ENCODE results near the gene PIGZ.

Gene PIGZ

DNA sequence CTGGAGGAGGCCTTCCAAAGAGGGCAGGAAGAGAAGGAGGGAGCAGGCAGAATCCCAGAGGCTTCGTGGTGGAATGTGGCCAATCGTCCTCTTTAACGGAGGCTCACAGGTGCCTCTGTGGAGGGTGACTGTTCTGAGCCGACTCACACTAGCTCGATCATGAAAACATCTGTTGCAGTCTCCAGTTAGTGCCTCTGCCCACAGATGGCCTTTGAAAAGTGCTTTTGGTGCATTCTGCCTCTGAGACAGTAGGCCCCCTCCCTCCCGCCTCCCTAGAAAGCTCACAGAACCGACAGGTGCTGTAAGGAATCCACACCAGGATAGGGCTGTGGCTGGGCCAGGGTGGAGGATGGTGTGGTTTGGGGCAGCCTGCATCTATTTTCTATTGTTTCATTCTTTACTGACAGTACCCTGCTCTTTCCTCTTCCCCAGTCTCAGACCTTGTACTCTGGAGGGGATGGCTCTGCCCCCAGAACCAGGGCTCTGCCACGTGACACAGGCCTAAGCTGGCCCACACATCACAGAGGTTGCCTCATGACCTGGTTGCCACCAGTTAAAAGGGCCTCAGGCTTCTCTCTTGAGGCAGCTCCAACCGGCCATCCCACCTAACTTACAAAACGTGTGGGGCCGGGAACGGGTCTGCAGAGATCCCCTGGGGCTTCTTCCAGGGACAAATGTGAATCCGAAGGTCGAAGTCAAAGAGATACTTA lies 27.2 kb upstream of the PIGZ start:
- Mint-ChIP-seq H3K36me3 (ENCODE audit: low read depth) (no peaks in the 10 kb centered on the region), H3K4me1 (ENCODE audit: low read depth) (no peaks in the 10 kb centered on the region), H3K27me3 (ENCODE audit: low read depth) (no peaks in the 10 kb centered on the region), H3K9me3 (no peaks in the 10 kb centered on the region), H3K4me3 (no peak overlapping the region), H3K27ac (no peak overlapping the region)
- DNase-seq (ENCODE audit: low spot score) = no peak

DNA sequence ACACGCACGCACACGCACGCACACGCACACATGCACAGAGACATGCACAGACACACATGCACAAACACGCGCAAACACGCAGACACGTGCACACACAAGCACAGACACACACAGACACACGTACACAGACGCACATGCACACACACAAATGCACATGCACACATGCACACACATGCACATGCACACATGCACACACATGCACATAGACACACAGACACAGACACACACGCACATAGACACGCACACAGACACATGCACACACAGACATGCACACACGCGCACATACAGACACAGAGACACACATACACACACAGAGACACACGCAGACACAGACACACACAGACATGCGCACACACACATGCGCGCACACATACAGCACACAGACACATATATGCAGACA lies 26.4 kb upstream of the PIGZ start:
- Mint-ChIP-seq H3K4me1 (ENCODE audit: low read depth) (no peaks in the 10 kb centered on the region), H3K36me3 (ENCODE audit: low read depth) (no peaks in the 10 kb centered on the region), H3K27me3 (ENCODE audit: low read depth) (no peaks in the 10 kb centered on the region), H3K9me3 (no peaks in the 10 kb centered on the region), H3K27ac (no peak overlapping the region), H3K4me3 (no peak overlapping the region)
- DNase-seq (ENCODE audit: low spot score) = no peak

DNA sequence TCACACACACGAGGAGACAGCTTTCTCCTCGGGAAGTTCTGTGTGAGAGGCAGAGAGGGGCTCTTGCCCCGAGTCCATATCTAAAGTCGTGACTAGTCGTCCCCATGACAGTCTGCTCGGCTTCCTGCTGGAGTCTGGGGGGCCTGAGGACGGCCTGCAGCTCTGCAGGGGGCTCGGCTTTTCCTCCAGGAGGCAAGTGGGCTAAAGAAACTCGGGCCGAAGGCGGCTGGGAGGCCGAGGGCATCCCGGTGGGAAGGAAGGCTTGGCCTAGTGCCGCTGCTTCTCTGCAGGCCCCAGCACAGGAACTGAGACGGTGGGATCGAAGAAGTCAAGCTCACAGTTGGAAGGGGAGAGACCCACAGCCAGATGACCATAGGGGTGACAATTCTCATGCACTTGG lies 25.4 kb upstream of the PIGZ start:
- Mint-ChIP-seq H3K36me3 (ENCODE audit: low read depth) (no peaks in the 10 kb centered on the region), H3K4me3 (no peak overlapping the region), H3K27ac (no peak overlapping the region), H3K9me3 (no peaks in the 10 kb centered on the region), H3K4me1 (ENCODE audit: low read depth) (no peaks in the 10 kb centered on the region), H3K27me3 (ENCODE audit: low read depth) (no peaks in the 10 kb centered on the region)
- DNase-seq (ENCODE audit: low spot score) = no peak

DNA sequence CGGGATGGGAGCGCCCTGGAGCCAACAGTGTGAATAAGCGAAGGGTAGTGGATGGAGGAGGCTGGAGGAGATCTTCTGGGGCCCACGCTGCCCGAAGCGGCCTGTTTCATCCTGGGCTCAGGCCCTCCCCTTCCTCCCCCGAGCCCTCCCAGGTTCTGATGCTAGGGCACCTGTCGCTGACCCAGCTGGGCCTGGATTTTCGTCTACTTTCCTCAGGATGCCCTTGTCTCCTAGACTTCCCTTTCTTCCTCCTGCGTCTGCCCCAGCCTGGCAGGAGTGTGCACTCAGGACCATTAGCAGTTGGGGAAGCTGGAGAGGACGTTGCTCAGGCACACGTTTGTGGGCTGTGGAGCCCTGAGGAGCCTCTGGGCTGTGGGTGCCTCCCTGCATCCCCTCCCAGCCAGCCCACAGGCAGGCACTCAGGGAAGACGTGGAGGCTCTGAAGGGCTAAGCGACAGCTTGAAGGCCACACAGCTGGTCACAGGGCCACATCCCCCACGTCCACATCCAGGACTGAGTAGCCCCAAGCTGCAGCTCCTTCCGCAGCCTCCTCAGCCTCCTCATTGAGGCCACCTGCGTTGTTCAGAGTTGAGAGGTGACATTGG lies 23.9 kb upstream of the PIGZ start:
- no peak overlapping the region for H3K4me3 Mint-ChIP-seq
- H3K4me1 Mint-ChIP-seq (ENCODE audit: low read depth) = no peaks in the 10 kb centered on the region
- H3K27me3 Mint-ChIP-seq (ENCODE audit: low read depth) = no peaks in the 10 kb centered on the region
- H3K9me3 Mint-ChIP-seq = no peaks in the 10 kb centered on the region
- no peaks in the 10 kb centered on the region for H3K36me3 Mint-ChIP-seq (ENCODE audit: low read depth)
- H3K27ac Mint-ChIP-seq = no peak overlapping the region
- DNase-seq (ENCODE audit: low spot score) = no peak

DNA sequence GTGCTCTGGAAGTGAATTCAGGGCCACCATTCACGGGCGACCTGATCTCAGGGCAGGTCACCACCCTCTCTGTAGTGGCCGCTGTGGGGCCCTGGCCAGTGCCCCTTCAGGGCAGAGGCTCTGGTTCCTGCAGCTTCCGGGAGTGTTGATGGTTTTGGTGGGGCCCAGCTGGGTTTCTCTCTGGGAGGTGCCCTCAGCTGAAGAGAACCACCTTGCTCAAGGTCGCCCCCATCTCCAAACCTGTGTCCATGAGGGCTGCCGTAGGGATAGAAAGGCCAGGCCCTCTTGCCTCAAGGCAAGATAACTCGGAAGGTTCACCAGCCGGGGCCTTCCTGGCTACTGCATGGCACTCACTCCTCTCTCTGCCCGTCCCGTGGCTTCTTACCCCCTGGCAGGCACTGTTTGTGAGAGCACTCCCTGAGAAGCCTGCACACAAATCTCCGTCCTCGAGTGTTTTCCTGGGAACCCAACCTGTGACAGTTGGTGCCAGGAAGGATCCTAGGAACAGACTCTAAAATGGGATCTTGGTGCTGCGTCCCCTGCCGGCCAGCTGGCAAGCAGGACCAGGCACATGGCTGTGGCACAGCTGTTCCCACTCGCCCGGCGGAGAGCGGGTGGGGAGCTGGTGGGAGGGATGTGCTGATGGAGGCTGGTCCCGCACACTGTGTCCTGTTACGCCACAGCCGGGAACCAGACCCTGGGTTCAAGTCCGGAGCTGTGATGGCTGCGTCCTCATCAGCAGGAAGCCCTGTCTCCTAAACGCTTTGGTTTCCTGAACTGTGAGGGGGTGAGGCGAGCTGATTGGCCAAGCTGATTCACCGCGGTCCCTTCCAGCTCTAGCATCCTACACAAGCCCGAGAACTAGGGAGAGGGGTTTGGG lies 23.2 kb upstream of the PIGZ start:
- Mint-ChIP-seq H3K4me1 (ENCODE audit: low read depth) (no peaks in the 10 kb centered on the region), H3K9me3 (no peaks in the 10 kb centered on the region), H3K27me3 (ENCODE audit: low read depth) (peaks cover under 1% of the 10 kb centered on the region), H3K36me3 (ENCODE audit: low read depth) (no peaks in the 10 kb centered on the region), H3K4me3 (no peak overlapping the region), H3K27ac (no peak overlapping the region)
- DNase-seq (ENCODE audit: low spot score) = no peak

DNA sequence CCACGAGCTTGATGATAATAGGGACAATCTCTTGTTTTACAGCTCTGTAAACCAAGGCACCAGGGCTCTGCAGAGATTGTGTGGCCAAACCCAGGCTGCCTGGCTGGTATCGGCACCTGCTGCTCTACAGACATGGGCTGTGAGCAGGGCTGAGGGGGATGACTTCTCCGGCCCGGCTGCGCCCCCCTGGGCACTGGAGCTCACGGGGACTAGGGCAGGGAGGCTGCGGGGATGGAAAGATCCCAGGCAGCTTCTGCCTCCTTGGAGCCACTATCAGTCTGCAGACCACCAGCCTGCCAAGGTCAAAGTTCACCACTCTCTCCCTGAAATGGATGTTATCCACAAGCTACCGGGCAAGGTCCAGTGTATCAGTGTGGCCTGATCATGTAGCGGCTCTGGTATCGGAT lies 22.0 kb upstream of the PIGZ start:
- Mint-ChIP-seq H3K27ac (no peak overlapping the region), H3K27me3 (ENCODE audit: low read depth) (peaks cover 2% of the 10 kb centered on the region), H3K4me1 (ENCODE audit: low read depth) (no peaks in the 10 kb centered on the region), H3K9me3 (no peaks in the 10 kb centered on the region), H3K4me3 (no peak overlapping the region), H3K36me3 (ENCODE audit: low read depth) (no peaks in the 10 kb centered on the region)
- no peak for DNase-seq (ENCODE audit: low spot score)

DNA sequence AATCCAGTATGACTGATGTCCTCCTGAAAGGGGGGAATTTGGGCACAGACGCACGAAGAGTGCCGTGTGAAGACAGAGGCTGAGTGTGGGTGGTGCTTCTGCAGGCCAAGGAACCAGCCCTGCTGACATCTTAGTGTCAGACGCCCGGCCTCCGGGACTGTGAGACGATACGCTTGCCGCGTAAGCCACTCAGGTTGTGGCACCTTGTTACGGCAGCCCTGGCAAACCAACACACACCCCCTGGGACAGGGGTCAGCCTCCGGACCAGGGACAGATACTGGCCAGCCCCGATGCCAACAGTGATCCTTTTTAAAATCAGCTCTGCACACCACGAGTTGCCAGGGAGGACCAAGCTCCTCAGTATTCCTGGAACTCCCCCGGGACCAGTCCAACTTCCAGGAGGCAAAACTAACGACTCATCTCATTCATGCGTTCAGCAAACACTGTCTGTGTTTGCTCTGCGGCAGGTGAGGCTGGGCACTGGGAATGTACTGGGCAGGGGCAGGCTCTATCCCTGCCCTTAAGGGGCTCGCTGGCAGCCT lies 21.2 kb upstream of the PIGZ start:
- no peak for DNase-seq (ENCODE audit: low spot score)
- H3K4me1 Mint-ChIP-seq (ENCODE audit: low read depth) = no peaks in the 10 kb centered on the region
- no peaks in the 10 kb centered on the region for H3K36me3 Mint-ChIP-seq (ENCODE audit: low read depth)
- H3K9me3 Mint-ChIP-seq = no peaks in the 10 kb centered on the region
- no peak overlapping the region for H3K4me3 Mint-ChIP-seq
- peaks cover 2% of the 10 kb centered on the region for H3K27me3 Mint-ChIP-seq (ENCODE audit: low read depth)
- no peak overlapping the region for H3K27ac Mint-ChIP-seq

DNA sequence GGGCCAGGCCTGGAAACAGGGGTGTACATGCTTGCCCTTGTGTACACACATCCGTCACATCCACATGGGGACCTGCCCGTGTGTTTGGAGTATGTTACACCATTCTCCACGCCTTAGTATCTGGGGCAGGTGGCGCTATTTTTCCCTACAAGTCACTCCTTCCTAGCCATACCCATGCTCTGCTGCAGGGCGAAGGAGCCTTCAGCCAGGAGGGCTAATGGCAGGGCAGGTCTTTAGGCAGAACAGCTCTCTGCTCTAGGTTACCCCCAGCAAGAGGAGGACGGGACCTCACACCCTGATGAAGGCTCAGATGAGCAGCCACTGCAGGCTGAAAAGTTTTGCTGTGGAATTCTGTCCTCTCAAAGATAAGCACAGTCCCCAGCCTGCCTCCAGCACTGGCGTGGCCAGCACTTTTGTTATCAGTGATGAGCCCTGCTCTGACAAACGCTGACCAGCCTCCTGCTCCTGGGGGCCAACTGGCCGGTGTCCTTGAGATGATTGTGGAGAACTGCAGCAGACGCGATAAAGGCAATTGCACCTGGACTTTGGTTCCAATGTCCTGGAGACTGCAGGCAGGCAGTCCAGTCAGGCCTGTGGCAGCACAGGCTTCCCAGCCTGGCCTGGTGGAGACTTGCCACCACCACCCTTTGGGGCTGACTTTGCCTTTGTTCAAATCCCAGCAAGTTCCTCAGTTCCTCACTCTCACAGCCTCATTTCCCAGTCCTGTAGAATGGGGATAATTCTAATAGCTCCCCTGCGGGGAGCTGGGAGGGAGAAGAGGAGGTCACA lies 19.8 kb upstream of the PIGZ start:
- H3K27ac Mint-ChIP-seq = no peak overlapping the region
- peaks cover 2% of the 10 kb centered on the region for H3K27me3 Mint-ChIP-seq (ENCODE audit: low read depth)
- H3K4me3 Mint-ChIP-seq = no peak overlapping the region
- H3K9me3 Mint-ChIP-seq = peaks cover 3% of the 10 kb centered on the region
- H3K4me1 Mint-ChIP-seq (ENCODE audit: low read depth) = no peaks in the 10 kb centered on the region
- no peaks in the 10 kb centered on the region for H3K36me3 Mint-ChIP-seq (ENCODE audit: low read depth)
- no peak for DNase-seq (ENCODE audit: low spot score)

DNA sequence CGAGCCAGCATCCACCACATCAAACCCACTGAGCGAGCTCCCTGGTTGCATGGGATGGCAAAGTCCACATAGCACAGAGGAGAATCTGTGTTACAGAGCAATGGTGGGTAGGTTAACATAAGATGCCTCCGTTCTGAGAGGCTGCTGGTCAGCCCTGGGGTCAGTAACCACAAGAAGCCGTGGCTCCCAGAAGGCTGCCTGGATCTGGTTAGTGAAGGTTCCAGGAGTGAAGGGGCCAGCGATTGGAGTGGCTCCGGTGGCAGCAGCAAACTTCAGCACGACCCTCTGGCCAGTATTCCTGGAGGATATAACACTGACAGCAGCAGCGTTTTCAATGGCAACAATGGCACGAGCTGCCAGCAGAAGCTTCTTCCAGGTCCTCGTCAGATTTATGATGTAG lies 18.4 kb upstream of the PIGZ start:
- no peak for DNase-seq (ENCODE audit: low spot score)
- Mint-ChIP-seq H3K36me3 (ENCODE audit: low read depth) (no peaks in the 10 kb centered on the region), H3K4me1 (ENCODE audit: low read depth) (no peaks in the 10 kb centered on the region), H3K27me3 (ENCODE audit: low read depth) (peaks cover 6% of the 10 kb centered on the region), H3K9me3 (peaks cover 8% of the 10 kb centered on the region), H3K27ac (no peak overlapping the region), H3K4me3 (no peak overlapping the region)

DNA sequence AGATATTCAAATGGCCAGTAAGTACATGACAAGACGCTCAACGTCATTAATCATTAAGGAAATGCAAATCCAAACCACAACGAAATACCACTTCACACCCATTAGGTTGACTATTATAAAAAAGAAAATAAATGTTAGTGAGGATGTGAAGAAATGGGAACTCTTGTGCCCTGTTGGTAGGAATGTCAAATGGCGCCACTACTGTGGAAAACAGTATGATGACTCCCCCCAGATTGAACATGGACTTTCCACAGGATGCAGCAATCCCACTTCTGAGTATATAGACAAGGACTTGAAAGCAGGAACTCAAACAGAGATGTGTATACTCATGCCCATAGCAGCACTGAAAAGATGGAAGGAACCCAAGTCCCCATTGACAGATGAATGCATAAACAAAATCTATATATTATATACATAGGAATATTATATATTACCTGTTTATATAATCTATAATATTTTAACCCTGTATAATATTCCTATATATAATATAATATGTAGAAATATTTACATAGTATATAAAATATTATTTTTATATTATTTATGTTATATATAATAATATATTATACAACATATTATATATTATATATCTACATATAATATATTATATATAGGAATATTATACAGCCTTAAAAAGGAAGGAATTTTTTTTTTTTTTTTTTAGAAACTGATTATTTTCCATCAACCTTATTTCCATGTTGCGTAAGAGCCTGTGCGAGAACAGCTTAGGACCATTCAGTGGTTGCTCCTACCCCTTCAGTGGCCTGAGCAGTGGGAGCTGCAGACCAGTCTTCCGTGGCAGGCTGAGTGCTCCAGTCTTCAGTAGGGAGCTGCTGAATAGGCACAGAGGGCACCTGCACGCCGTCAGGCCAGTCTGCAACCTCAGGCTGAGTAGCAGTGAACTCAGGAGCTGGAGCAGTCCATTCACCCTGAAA lies 17.6 kb upstream of the PIGZ start:
- no peak overlapping the region for H3K4me3 Mint-ChIP-seq
- H3K27me3 Mint-ChIP-seq (ENCODE audit: low read depth) = peaks cover 6% of the 10 kb centered on the region
- no peaks in the 10 kb centered on the region for H3K4me1 Mint-ChIP-seq (ENCODE audit: low read depth)
- peaks cover 14% of the 10 kb centered on the region for H3K9me3 Mint-ChIP-seq
- H3K27ac Mint-ChIP-seq = no peak overlapping the region
- H3K36me3 Mint-ChIP-seq (ENCODE audit: low read depth) = no peaks in the 10 kb centered on the region
- no peak for DNase-seq (ENCODE audit: low spot score)

DNA sequence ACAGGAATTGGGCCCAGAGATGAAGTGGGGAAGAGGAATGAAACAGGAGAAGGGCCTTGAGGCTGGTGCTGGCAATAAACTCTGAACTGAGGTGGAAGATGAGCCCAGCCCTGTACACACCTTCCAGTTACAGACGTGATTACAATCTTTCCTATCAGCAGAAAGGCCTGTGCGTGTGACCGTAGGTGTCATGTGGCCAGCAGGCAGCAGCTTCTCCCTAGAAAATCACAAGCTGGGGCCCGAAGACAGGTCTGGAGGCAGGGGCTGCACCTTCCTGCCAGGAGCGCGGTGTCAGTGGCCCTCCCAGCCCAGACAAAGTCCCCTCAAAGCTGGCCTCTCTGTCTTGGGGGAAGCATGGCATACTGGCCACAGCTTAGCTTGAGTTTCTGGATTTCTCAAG lies 16.7 kb upstream of the PIGZ start:
- DNase-seq (ENCODE audit: low spot score) = no peak
- H3K9me3 Mint-ChIP-seq = peaks cover 14% of the 10 kb centered on the region
- H3K4me1 Mint-ChIP-seq (ENCODE audit: low read depth) = no peaks in the 10 kb centered on the region
- H3K27me3 Mint-ChIP-seq (ENCODE audit: low read depth) = peaks cover 6% of the 10 kb centered on the region
- no peak overlapping the region for H3K27ac Mint-ChIP-seq
- no peak overlapping the region for H3K4me3 Mint-ChIP-seq
- H3K36me3 Mint-ChIP-seq (ENCODE audit: low read depth) = no peaks in the 10 kb centered on the region

DNA sequence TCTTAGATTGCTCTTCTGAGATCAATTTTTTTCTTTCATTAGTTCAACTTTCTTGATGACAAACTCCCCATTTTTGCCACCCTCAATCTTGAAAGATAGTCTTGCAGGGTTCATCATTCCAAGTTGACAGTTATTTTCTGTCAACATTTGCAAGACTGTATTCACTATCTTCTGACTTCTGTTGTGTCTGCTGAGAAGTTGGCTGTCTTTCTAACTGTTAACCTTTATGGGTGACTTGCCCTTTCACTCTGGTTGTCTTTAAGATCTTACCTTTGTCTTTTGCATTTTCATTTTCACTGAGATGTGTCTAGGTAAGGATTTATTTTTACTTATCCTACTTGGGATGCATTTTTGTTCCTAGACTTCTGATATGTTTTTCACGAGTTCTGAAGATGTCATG lies 14.6 kb upstream of the PIGZ start:
- Mint-ChIP-seq H3K9me3 (peaks cover 14% of the 10 kb centered on the region), H3K27ac (no peak overlapping the region), H3K27me3 (ENCODE audit: low read depth) (peaks cover 6% of the 10 kb centered on the region), H3K36me3 (ENCODE audit: low read depth) (no peaks in the 10 kb centered on the region), H3K4me3 (no peak overlapping the region), H3K4me1 (ENCODE audit: low read depth) (peaks cover 2% of the 10 kb centered on the region)
- no peak for DNase-seq (ENCODE audit: low spot score)

DNA sequence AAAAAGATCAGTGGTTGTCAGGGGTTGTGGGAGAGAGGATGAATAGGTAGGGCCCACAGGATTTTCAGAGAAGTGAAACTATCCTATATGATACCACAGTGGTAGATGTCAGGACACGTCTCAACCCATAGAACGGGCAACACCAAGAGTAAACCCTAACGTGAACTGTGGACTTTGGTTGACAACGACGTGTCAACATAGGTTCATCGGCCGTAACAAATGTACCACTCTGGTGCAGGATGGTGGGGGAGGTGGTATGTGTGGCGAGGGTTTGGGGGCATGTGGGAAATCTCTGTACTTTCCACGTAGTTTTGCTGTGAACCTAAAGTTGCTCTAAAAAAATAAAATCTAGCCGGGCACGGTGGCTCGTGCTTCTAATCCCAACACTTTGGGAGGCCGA lies 13.0 kb upstream of the PIGZ start:
- no peak for DNase-seq (ENCODE audit: low spot score)
- no peaks in the 10 kb centered on the region for H3K36me3 Mint-ChIP-seq (ENCODE audit: low read depth)
- H3K4me3 Mint-ChIP-seq = no peak overlapping the region
- H3K4me1 Mint-ChIP-seq (ENCODE audit: low read depth) = peaks cover 2% of the 10 kb centered on the region
- H3K27me3 Mint-ChIP-seq (ENCODE audit: low read depth) = peaks cover 5% of the 10 kb centered on the region
- peaks cover 14% of the 10 kb centered on the region for H3K9me3 Mint-ChIP-seq
- H3K27ac Mint-ChIP-seq = no peak overlapping the region
